ENCODE data around the gene ZNF568. TPM values are rescaled to one million over a fixed set of nuclear protein-coding genes. Genes with fewer than 3 reads are reported as not detected.

ZNF568 gene
- total and polyA plus RNA-seq, 9 of the 15 experiments (the other 6 are each of a cell fraction or from before 2014, with no cell fraction given) = 0.04 to 0.36 (median 0.07) TPM; not detected in 1

DNA sequence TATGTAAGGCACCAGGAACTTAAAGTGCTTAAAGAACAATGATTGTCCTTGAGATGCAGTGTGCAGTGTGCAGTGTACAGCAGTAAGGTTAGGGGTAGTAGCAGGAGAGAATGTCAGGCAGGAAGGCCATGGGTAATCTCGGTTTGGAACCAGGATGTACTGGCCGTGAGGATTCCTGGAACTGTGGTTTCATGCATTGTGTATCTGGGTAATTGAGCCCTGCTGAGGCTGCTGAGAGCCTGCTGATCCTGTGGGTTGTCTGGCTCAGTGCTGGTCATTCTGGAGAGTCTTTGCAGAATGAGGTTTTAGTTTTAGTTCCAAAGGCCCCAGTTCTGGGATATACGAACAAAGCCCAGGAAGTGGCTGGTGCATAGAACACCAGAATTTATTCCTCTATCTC lies 71.0 kb downstream of the ZNF568 start (continued):
- TF ChIP-seq, protein P1, sequence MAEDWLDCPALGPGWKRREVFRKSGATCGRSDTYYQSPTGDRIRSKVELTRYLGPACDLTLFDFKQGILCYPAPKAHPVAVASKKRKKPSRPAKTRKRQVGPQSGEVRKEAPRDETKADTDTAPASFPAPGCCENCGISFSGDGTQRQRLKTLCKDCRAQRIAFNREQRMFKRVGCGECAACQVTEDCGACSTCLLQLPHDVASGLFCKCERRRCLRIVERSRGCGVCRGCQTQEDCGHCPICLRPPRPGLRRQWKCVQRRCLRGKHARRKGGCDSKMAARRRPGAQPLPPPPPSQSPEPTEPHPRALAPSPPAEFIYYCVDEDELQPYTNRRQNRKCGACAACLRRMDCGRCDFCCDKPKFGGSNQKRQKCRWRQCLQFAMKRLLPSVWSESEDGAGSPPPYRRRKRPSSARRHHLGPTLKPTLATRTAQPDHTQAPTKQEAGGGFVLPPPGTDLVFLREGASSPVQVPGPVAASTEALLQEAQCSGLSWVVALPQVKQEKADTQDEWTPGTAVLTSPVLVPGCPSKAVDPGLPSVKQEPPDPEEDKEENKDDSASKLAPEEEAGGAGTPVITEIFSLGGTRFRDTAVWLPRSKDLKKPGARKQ (CRISPR knock-in tag; IDR thresholded peaks at IDR 0.05) = no peak
- TF ChIP-seq RBFOX2 (IDR thresholded peaks at IDR 0.05; ENCODE audit: low read depth, low read length) = no peak

DNA sequence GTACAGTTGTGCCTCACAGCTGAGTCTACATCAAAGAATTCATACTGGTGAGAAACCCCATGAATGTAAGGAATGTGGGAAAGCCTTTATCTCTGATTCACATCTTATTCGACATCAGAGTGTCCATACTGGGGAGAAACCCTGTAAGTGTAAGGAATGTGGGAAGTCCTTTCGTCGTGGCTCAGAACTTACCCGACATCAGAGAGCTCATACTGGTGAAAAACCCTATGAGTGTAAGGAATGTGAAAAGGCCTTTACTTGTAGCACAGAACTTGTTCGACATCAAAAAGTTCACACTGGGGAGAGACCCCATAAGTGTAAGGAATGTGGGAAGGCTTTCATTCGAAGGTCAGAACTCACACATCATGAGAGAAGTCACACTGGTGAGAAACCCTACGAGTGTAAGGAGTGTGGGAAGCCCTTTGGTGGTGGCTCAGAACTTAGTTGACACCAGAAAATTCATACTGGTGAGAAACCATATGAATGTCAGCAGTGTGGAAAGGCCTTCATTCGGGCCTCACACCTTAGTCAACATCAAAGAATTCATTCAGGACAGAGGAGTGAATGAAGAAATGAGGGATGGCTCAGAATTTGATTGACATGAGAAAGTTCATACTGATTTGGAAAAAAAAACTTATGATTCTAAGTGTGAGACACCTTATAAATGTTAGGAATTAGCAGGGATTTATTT lies 81.2 kb downstream of the ZNF568 start:
- FAIRE-seq (no peak), ATAC-seq (no peak), DNase-seq (ENCODE audit: extremely low read depth in 1 of 4, low spot score in 3 of 4) (no peak)
- H3K36me3 ChIP-seq (ENCODE audit: control insufficient read depth, insufficient read depth, low read length) = no peaks in the 10 kb centered on the region
- no peak overlapping the region for H3K4me3 ChIP-seq
- no peaks in the 10 kb centered on the region for H3K9me3 ChIP-seq (replicated peaks; ENCODE audit: control insufficient read depth, insufficient read depth, low read depth, low read length)
- no peaks in the 10 kb centered on the region for H4K20me1 ChIP-seq (replicated peaks; ENCODE audit: control insufficient read depth, insufficient read depth, low read length)
- BruUV-seq (replicated peaks) = no TSS peak
- H3K4me1 ChIP-seq (replicated peaks in 1 of 2; ENCODE audit: control insufficient read depth in 2 of 2, insufficient read depth in 2 of 2, low read length in 2 of 2) = no peaks in the 10 kb centered on the region
- H2AFZ ChIP-seq (ENCODE audit: low read depth, low read length) = no peak overlapping the region
- WGBS (ENCODE audit: insufficient coverage, low coverage, missing lambda C conversion rate) = 2% methylated on average over 8 of the region's 8 CpGs
- TF ChIP-seq RBM22 (IDR thresholded peaks at IDR 0.05; ENCODE audit: low read depth, low read length, poor library complexity, severe bottlenecking) (no peak), MEF2D (tag; conservative IDR thresholded peaks at IDR 0.05; ENCODE audit: low read depth) (no peak)
- ChIA-PET POLR2A (no interaction called here), CTCF (ENCODE audit: low intra/inter-chr PET ratio) (no interaction called here)
- in situ Hi-C loops (cut with MboI) = no loop called here
- no peak overlapping the region for H3K27ac ChIP-seq (ENCODE audit: extremely low read depth, low read depth, low read length)
- H3K9ac ChIP-seq (ENCODE audit: insufficient read depth in 1 of 2, low read depth in 2 of 2, low read length in 2 of 2) = no peak overlapping the region
- no peak overlapping the region for H3K4me2 ChIP-seq (ENCODE audit: insufficient read depth, low read length)
- no peaks in the 10 kb centered on the region for H3K79me2 ChIP-seq (ENCODE audit: control insufficient read depth, insufficient read depth, low read length)
- H3K27me3 ChIP-seq (ENCODE audit: control insufficient read depth in 2 of 2, insufficient read depth in 2 of 2, low read length in 2 of 2) = no peaks in the 10 kb centered on the region
- intact Hi-C loops (cut with micrococcal nuclease) = no loop called here
- H3K9me1 ChIP-seq (ENCODE audit: control insufficient read depth, insufficient read depth, low read length) = no peaks in the 10 kb centered on the region

Data from K562 (cell line).